SJCRH30 (cell line): ENCODE results near the gene ECSCR. TPM values are rescaled to one million over a fixed set of nuclear protein-coding genes. Genes with fewer than 3 reads are reported as not detected.
"Not testable (repeated sequence)": the region's sequence is repeated elsewhere in the genome, so short reads cannot be mapped to it uniquely, and the experiment has no call there.

Experiments
- DNase-seq, 2 experiments: peaks; one replicate each; pipeline ENCODE4 v3.0.0-alpha.2; 2015 to 2020
- H3K27ac ChIP-seq: fragments of 250-450 bp; sonication (Bioruptor Pico); 2 replicates; pipeline ENCODE4 v1.5.1; 2020; ENCODE audit warnings: mild to moderate bottlenecking, moderate library complexity
- H3K27me3 ChIP-seq: fragments of 250-450 bp; sonication (Bioruptor Pico); 2 replicates; pipeline ENCODE4 v1.5.1; 2020; ENCODE audit warnings: mild to moderate bottlenecking, moderate library complexity
- H3K36me3 ChIP-seq: fragments of 250-450 bp; sonication (Bioruptor Pico); 2 replicates; pipeline ENCODE4 v1.5.1; 2020; ENCODE audit warnings: mild to moderate bottlenecking, moderate library complexity
- H3K4me1 ChIP-seq: fragments of 250-450 bp; sonication (Bioruptor Pico); 2 replicates; pipeline ENCODE4 v1.5.1; 2020; ENCODE audit warnings: mild to moderate bottlenecking, moderate library complexity
- H3K4me3 ChIP-seq: fragments of 250-450 bp; sonication (Bioruptor Pico); 2 replicates; pipeline ENCODE4 v1.5.1; 2020; ENCODE audit warnings: mild to moderate bottlenecking, moderate library complexity
- H3K9me3 ChIP-seq: fragments of 250-450 bp; sonication (Bioruptor Pico); replicated peaks from 2 replicates; pipeline ENCODE4 v1.5.1; 2020; ENCODE audit warnings: mild to moderate bottlenecking, moderate library complexity
- total RNA-seq: library from RNA; depleted of rRNA; stranded (reverse); fragments of >200 nt; shearing (Covaris generic); gene quantifications from 2 replicates; pipeline ENCODE4 v1.2.3, GENCODE V29; 2014

The ECSCR gene
- total RNA-seq, 1 experiment from 2014 or later = 0.14 TPM

DNA sequence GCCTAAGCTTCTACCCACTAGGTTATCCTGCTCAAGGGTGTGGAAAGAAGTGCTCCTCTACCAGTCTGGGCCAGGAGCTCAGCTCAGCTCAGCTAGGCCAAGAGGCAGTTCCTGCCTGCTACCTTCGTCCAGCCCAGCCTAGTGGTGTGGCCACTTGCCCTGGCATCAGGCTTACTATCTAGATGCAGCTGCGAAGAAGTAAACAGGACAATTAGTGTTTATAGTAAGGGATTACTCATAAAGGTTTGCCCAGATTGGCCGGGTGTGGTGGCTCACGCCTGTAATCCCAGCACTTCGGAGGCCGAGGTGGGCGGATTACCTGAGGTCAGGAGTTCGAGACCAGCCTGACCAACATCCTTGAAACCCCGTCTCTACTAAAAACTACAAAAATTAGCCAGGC is 45.9 kb downstream of the ECSCR start:
- H3K4me1 ChIP-seq = peaks cover 14% of the 10 kb centered on the region
- no peak overlapping the region for H3K27ac ChIP-seq
- H3K4me3 ChIP-seq = no peak overlapping the region
- H3K36me3 ChIP-seq = peaks cover 13% of the 10 kb centered on the region; the same call in 1 of the 2 replicates
- no peaks in the 10 kb centered on the region for H3K9me3 ChIP-seq
- H3K27me3 ChIP-seq = no peaks in the 10 kb centered on the region
- DNase-seq = no peak

DNA sequence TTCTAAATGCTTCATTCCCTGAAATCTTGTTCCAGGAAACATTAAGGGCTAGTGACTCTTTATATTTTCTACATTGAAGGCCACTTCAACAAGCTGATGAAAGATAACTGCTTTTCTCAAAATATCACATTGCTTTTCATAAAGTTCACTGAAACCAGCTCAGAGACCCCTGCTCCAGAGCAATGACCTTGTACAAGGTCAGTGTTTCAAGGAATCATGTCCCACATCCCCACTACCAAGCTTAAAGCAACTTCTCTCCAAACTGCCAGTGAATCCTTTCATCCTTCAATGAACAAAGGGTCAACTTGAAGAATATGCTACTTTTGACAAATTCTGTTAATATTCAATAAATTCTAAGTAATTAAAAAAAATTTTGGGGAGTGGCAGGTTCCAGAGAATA is 46.7 kb downstream of the ECSCR start:
- no peak for DNase-seq
- H3K27ac ChIP-seq = no peak overlapping the region
- no peaks in the 10 kb centered on the region for H3K27me3 ChIP-seq
- no peaks in the 10 kb centered on the region for H3K9me3 ChIP-seq
- H3K4me1 ChIP-seq = peaks cover 14% of the 10 kb centered on the region
- H3K36me3 ChIP-seq = peaks cover 13% of the 10 kb centered on the region; the same call in 1 of the 2 replicates
- H3K4me3 ChIP-seq = no peak overlapping the region

DNA sequence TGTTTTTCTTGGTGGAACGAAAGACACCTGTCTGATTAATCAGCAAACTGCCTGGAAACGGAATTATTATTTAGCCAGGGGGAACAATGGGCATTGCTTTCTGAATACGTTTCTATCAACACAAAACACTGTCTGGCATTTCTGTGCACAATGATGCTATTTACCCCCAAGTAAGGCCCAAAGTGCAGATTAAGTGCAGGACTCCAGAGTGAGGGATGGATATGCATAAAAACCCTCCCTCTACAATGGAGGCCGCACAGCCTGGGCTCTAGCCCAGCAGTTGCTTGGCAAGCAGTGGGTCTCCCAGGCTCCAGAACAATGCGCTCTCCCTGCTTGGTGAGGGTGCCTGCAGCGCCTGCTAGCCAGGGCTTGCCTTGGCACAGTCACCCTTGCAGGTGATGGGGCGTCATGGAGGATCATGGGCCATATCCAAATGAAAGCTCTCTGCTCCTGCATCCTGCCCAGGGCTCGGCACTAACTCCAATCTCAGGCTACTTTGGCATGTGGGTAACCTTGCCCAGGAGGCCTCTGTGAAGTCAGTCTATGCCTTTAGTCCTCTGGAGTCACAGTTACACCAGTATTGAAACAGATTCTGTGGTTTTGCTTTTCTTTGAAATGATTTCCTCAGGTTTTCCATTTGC is 47.2 kb downstream of the ECSCR start:
- Histone ChIP-seq H3K27me3 (no peaks in the 10 kb centered on the region), H3K4me3 (no peak overlapping the region), H3K27ac (peak overlapping the region; percentile 54), H3K4me1 (peaks cover 14% of the 10 kb centered on the region), H3K9me3 (no peaks in the 10 kb centered on the region), H3K36me3 (peaks cover 12% of the 10 kb centered on the region; the same call in 1 of the 2 replicates)
- DNase-seq = no peak

DNA sequence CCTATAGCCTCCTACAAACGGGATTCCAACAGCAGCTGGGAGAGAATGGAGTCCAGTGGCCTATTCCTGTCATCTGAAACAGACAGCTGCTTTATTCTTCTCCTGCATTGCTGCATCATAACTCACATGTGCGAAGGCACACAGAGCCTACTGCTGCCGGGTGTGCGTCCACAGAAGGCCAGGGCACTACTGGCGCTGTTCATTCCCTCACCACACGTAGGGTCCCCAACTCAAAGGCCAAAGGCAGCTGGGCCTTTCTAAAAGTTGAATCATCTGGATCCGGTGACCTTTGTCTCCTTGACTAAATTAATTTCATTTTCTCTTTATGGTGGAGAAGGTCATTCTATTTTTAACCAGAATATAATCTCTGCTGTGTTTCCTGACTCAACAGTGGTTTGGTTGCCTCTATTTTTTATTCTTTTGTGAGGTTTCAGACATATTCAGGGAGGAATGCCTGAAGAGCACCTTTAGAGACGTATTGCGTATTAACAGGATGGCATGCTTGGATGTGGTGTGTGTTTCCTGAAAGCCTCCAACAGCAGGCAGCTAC is 47.9 kb downstream of the ECSCR start:
- Histone ChIP-seq H3K36me3 (peaks cover 10% of the 10 kb centered on the region; the same call in 1 of the 2 replicates), H3K27ac (peak overlapping the region; percentile 54), H3K9me3 (no peaks in the 10 kb centered on the region), H3K4me3 (no peak overlapping the region), H3K27me3 (no peaks in the 10 kb centered on the region), H3K4me1 (peaks cover 14% of the 10 kb centered on the region)
- peak; percentile 75 to 85 for DNase-seq

DNA sequence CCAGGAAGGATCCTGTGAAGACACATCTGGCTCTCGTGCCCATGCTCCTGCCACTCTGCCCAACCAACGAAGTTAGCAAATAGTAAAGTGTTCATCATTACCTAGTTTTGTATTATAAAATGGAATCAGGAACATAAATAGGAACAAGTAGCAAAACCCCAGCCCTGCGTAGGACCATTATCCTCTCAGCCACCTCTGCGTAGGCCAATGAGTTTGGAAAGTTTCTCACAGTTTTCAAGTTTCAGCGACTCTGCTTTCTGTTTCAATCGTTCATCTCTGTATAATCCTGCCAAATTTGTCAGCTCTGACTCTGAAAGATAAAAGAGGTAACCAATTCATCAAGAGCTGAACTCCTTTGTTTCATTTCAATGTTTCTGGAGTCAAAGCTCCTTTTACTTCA is 48.6 kb downstream of the ECSCR start:
- DNase-seq = no peak
- Histone ChIP-seq H3K4me3 (no peak overlapping the region), H3K27ac (peak overlapping the region; percentile 54), H3K9me3 (no peaks in the 10 kb centered on the region), H3K27me3 (no peaks in the 10 kb centered on the region), H3K36me3 (peaks cover 4% of the 10 kb centered on the region; the same call in 1 of the 2 replicates), H3K4me1 (peaks cover 14% of the 10 kb centered on the region)

DNA sequence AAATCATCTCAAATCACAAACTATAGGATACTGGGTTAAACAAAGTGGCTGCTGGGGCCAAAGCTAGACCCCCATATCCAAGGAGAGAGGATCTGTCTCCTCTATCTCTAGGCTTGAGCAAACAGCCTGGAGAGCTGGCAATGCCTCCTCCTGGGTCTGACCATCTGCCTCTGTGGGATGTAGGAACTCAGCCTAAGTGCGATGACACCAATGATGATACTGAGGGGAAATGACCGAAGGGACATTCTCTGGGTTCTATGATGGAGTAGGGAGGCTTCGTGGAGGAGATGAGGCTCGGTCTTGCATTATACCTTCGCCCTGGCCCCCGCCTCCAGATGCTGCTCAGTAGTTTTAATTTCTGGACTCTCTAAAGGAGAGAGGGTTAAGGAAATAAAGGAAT is 49.4 kb downstream of the ECSCR start:
- no peak for DNase-seq
- peaks cover 3% of the 10 kb centered on the region; the same call in 1 of the 2 replicates for H3K36me3 ChIP-seq
- H3K27me3 ChIP-seq = no peaks in the 10 kb centered on the region
- no peaks in the 10 kb centered on the region for H3K9me3 ChIP-seq
- peaks cover 14% of the 10 kb centered on the region for H3K4me1 ChIP-seq
- no peak overlapping the region for H3K27ac ChIP-seq
- no peak overlapping the region for H3K4me3 ChIP-seq

DNA sequence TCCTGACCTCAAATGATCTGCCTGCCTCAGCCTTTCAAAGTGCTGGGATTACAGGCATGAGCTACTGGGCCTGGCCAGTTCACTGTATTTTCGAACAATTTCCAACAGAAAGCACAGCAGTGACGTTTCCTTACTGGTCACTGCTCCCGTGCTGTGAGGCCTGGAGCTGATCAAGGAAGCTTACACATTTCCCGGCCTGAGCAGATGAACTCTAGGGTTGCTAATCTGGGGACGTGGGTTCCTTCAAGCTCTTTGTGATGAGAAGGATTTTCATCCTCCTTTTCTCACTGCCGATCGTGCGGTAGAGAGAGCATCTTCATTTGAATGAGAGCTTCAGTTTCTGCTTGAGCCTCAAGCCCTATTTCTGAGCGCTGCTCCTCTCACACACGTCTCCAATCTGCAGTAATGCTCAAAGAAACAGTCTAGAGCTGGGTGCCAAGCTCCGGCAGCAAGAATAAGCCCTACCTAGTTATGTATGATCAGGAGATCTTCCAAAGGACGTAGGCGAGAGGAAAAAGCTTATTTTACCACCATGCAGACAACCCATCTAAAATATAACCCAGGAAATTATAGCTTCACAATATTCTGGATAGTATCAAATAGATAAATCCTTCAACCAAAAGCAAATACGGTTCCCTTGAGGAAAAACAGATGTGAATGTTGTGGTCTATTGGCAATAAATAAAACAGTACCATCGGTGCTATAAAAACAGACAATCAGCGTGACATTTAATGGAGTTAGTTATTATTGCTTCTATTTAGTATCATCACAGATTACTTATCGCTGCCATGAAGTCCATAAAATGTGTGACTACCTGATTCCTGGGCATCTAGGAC is 51.3 kb downstream of the ECSCR start:
- Histone ChIP-seq H3K4me3 (no peak overlapping the region), H3K4me1 (peaks cover 14% of the 10 kb centered on the region), H3K9me3 (no peaks in the 10 kb centered on the region), H3K27me3 (no peaks in the 10 kb centered on the region), H3K36me3 (no peaks in the 10 kb centered on the region), H3K27ac (no peak overlapping the region)
- DNase-seq = no peak

DNA sequence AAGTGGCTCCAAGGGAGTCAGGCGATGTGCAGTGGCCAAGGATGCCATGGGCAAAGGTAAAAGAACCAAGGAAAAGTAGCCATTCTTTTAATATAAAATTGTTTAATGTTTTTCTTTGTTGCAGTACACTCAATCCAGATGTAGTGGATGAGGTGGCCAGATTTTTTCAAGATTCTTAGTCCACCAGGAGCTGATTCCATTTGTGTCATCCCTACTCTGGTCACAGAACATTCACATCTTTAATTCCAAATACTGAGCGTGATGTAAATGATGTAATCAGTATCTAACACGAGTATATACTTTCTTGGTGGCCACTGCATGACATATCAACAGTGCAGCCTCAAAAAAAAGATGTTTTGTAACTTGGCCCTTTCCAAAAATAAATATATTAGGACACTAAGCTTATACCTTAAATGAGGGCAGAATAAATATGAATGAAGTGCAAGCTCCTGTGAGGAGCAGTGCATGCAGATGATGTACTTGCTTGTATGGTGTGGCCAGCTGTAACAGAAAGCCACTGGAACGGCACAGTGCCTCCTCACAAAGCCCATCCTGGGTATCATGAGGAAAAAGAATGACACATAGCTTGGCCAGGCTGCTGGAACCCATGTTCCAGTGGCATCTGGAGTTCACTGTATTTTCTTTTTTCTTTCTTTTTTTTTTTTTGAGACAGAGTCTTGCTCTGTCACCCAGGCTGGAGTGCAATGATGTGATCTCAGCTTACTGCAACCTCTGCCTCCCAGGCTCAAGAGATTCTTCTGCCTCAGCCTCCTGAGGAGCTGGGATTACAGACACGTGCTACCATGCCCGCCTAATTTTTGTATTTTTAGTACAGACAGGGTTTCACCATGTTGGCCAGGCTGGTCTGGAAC is 52.2 kb downstream of the ECSCR start:
- Histone ChIP-seq H3K4me1 (peaks cover 12% of the 10 kb centered on the region), H3K27ac (no peak overlapping the region), H3K27me3 (no peaks in the 10 kb centered on the region), H3K9me3 (no peaks in the 10 kb centered on the region), H3K36me3 (no peaks in the 10 kb centered on the region), H3K4me3 (no peak overlapping the region)
- DNase-seq = no peak

DNA sequence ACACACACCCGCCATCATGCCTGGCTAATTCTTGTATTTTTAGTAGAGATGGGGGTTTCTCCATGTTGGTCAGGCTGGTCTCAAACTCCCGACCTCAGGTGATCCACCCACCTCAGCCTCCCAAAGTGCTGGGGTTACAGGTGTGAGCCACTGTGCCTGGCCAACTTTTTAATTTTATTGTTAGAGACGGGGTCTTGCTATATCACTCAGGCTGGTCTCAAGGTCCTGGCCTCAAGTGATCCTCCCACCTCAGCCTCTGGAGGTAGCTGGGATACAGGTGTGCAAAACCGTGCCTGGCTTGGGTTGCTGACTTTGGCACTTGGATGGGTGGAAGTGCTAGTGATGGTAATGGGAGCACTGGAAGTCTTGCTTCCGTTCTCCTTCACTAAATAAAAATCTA is 53.4 kb downstream of the ECSCR start:
- H3K9me3 ChIP-seq, H3K4me1 ChIP-seq, H3K27me3 ChIP-seq, H3K27ac ChIP-seq, H3K4me3 ChIP-seq, H3K36me3 ChIP-seq, DNase-seq: not testable (repeated sequence)

DNA sequence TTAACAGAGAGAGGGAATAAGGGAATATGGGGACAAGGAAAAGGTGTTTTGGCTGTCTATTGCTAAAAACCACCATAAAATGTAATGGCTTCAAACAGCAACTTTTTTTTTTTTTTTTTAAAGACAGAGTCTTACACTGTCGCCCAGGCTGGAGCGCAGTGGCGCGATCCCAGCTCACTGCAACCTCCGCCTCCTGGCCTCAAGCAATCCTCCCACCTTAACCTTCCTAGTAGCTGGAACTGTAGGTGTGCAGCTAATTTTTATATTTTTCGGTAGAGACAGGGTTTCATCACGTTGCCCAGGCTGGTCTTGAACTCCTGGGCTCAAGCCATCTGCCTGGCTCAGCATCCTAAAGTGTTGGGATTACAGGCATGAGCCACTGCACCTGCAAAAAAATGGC is 54.4 kb downstream of the ECSCR start:
- Histone ChIP-seq H3K9me3 (no peaks in the 10 kb centered on the region), H3K27ac (no peak overlapping the region), H3K36me3 (no peaks in the 10 kb centered on the region), H3K27me3 (no peaks in the 10 kb centered on the region), H3K4me1 (no peaks in the 10 kb centered on the region), H3K4me3 (no peak overlapping the region)
- DNase-seq = no peak

DNA sequence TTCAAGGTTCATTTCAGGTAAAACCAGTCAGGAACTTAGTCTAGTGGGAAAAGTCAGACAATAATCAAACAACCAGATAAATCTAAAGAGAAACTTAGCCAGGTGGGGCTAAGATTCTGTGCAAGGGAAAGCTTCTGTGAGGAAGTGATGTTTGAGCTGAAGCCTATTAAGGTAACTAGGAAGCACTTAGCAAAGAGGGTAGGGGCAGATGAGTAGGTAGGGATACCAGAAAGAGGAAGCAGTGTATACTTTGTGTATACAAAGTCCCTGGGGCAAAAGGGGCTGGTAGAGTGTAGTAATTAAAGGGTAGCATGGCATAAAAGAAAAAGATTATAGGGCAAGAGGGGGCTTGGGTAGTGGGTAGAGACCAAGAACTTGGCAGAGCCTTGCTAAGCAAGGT is 55.0 kb downstream of the ECSCR start:
- no peak overlapping the region for H3K27ac ChIP-seq
- no peak overlapping the region for H3K4me3 ChIP-seq
- no peaks in the 10 kb centered on the region for H3K4me1 ChIP-seq
- no peak for DNase-seq
- H3K36me3 ChIP-seq = no peaks in the 10 kb centered on the region
- H3K27me3 ChIP-seq = no peaks in the 10 kb centered on the region
- no peaks in the 10 kb centered on the region for H3K9me3 ChIP-seq

DNA sequence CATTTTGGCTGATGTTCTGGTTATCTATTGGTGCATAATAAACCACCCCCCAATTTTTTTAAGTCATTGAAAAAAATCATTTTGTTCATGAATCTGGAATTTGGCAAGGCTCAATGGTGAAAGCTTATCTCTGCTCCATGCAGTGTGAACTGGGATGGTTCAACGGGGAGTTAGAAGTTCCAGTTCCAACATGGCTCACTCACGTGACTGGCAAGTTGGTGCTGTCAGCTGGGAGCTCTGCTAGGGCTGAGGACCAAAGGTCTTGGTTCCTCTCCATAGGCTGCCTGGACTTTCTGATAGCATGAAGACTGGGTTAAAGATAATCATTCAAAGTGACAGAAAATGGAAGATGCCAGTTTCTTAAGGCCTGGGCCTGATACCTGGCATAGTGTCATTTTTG is 55.6 kb downstream of the ECSCR start:
- Histone ChIP-seq H3K4me3 (no peak overlapping the region), H3K27me3 (no peaks in the 10 kb centered on the region), H3K9me3 (no peaks in the 10 kb centered on the region), H3K27ac (no peak overlapping the region), H3K36me3 (no peaks in the 10 kb centered on the region), H3K4me1 (no peaks in the 10 kb centered on the region)
- no peak for DNase-seq

DNA sequence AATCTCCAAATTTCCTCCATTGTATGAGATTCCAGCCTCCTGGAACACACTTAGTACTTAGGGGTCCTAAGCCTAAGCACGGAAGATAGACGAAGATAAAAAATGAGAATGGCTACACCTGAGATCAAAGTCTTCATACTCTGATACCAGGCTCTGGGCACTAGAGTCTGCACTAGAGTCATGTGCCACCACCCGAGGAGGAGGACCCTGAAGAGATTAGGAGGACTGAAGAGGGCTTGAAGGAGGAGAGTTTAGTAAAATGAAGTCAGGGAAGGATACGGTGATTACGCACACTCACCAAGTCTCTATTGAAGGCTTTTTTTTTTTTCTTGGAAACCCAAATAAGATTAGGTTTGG is 58.1 kb downstream of the ECSCR start:
- Histone ChIP-seq H3K27ac (peak overlapping the region; percentile 60), H3K9me3 (no peaks in the 10 kb centered on the region), H3K27me3 (no peaks in the 10 kb centered on the region), H3K36me3 (no peaks in the 10 kb centered on the region), H3K4me3 (peak overlapping the region; percentile 59), H3K4me1 (no peaks in the 10 kb centered on the region)
- DNase-seq = no peak

DNA sequence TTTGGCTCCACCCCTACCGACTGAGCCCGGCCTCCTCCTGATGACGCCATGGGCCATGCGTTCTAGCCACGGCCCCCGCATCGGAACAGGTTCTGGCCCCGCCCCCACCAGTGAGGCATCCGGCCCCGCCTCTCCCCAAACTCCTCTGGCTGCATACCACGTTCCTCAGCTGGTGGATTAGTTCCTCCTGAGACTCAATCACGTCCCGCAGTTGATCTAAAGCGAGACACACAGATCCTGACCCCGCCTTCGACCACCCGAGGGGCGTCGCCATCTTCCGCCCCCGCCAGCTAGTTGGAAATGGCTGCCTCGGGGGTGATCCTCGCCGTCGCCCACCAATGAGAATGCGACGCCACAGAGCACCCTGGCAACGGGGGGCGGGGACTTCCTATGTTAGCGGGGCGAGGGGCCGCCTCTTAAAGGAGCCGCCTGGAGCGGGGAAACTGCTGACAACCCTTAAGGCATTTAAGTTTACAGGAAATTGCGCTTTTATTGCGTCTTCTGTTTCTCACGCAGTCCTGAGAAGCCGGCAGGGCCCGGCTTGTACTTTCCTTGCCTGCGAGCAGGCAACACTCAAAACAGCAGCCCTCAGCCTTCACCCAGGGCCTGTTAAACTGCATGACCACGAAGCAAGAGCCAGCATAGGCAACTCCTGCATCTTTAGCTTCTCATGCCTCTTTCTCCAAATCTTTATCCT is 58.6 kb downstream of the ECSCR start, which contains the start of gene SPATA24:
Gene SPATA24, minus strand, starts transcription at position 303 of the 697 bp plus-strand sequence. Its CDS starts 29 bp downstream, at position 274.
- H3K36me3 ChIP-seq = no peaks in the 10 kb centered on the region
- H3K4me3 ChIP-seq = peak within 1 kb of the TSS; percentile 59
- H3K27me3 ChIP-seq = no peaks in the 10 kb centered on the region
- no peaks in the 10 kb centered on the region for H3K9me3 ChIP-seq
- DNase-seq = peak; percentile 97 to 98
- H3K4me1 ChIP-seq = no peaks in the 10 kb centered on the region
- peak within 1 kb of the TSS; percentile 60 for H3K27ac ChIP-seq
